Measurements from ENCODE around the gene TTC23. TPM values are rescaled to one million over a fixed set of nuclear protein-coding genes. Genes with fewer than 3 reads are reported as not detected.
A peak's percentile ranks its signal among the peaks of the same experiment; 100 is the strongest.

TTC23 gene
- total RNA-seq, 1 donor from 2014 or later: 11.6 TPM

GRCh38 chr15:99224372-99225214 lies 24.8 kb downstream of the TTC23 start:
- no peak for TF ChIP-seq CTCF (IDR thresholded peaks at IDR 0.05; ENCODE audit: insufficient read depth, low read length, poor library complexity, severe bottlenecking)
- Histone ChIP-seq H3K27me3 (ENCODE audit: control insufficient read depth, insufficient read depth, low read length) (no peaks in the 10 kb centered on the region), H3K4me3 (ENCODE audit: low read depth, low read length) (no peak overlapping the region), H3K36me3 (ENCODE audit: control insufficient read depth, insufficient read depth, low read length) (peaks cover 1% of the 10 kb centered on the region)
- DNase-seq (ENCODE audit: low read depth): no peak

GRCh38 chr15:99213187-99213811 lies 36.1 kb downstream of the TTC23 start:
- Histone ChIP-seq H3K4me3 (ENCODE audit: low read depth, low read length) (no peak overlapping the region), H3K27me3 (ENCODE audit: control insufficient read depth, insufficient read depth, low read length) (no peaks in the 10 kb centered on the region), H3K36me3 (ENCODE audit: control insufficient read depth, insufficient read depth, low read length) (no peaks in the 10 kb centered on the region)
- peak; percentile 88 for TF ChIP-seq CTCF (IDR thresholded peaks at IDR 0.05; ENCODE audit: insufficient read depth, low read length, poor library complexity, severe bottlenecking)
- peak; percentile 7 for DNase-seq (ENCODE audit: low read depth)

- H3K36me3 ChIP-seq (ENCODE audit: control insufficient read depth, insufficient read depth, low read length): no peaks in the 10 kb centered on the region
- H3K4me3 ChIP-seq (ENCODE audit: low read depth, low read length): no peak overlapping the region
- DNase-seq (ENCODE audit: low read depth): peak; percentile 32
- TF ChIP-seq CTCF (IDR thresholded peaks at IDR 0.05; ENCODE audit: insufficient read depth, low read length, poor library complexity, severe bottlenecking): no peak
- no peaks in the 10 kb centered on the region for H3K27me3 ChIP-seq (ENCODE audit: control insufficient read depth, insufficient read depth, low read length)
These were observed 37.0 kb downstream of the TTC23 start for GRCh38 chr15:99212406-99212805.

- TF ChIP-seq CTCF (IDR thresholded peaks at IDR 0.05; ENCODE audit: insufficient read depth, low read length, poor library complexity, severe bottlenecking): no peak
- no peak for DNase-seq (ENCODE audit: low read depth)
- Histone ChIP-seq H3K4me3 (ENCODE audit: low read depth, low read length) (no peak overlapping the region), H3K36me3 (ENCODE audit: control insufficient read depth, insufficient read depth, low read length) (no peaks in the 10 kb centered on the region), H3K27me3 (ENCODE audit: control insufficient read depth, insufficient read depth, low read length) (no peaks in the 10 kb centered on the region)
These were observed 37.5 kb downstream of the TTC23 start for GRCh38 chr15:99211926-99212325.

- H3K36me3 ChIP-seq (ENCODE audit: control insufficient read depth, insufficient read depth, low read length): no peaks in the 10 kb centered on the region
- no peak for DNase-seq (ENCODE audit: low read depth)
- no peaks in the 10 kb centered on the region for H3K27me3 ChIP-seq (ENCODE audit: control insufficient read depth, insufficient read depth, low read length)
- no peak overlapping the region for H3K4me3 ChIP-seq (ENCODE audit: low read depth, low read length)
- no peak for TF ChIP-seq CTCF (IDR thresholded peaks at IDR 0.05; ENCODE audit: insufficient read depth, low read length, poor library complexity, severe bottlenecking)
These were observed 39.0 kb downstream of the TTC23 start for GRCh38 chr15:99210334-99210733.
